Activated T-cell treated with anti-CD3 and anti-CD28 coated beads for 4 hours (primary cell): ENCODE data around the gene ATF7IP2.

Experiments
- DNase-seq: peaks from one replicate; pipeline ENCODE4 v3.0.0-alpha.2; 2020

ATF7IP2 gene

DNA sequence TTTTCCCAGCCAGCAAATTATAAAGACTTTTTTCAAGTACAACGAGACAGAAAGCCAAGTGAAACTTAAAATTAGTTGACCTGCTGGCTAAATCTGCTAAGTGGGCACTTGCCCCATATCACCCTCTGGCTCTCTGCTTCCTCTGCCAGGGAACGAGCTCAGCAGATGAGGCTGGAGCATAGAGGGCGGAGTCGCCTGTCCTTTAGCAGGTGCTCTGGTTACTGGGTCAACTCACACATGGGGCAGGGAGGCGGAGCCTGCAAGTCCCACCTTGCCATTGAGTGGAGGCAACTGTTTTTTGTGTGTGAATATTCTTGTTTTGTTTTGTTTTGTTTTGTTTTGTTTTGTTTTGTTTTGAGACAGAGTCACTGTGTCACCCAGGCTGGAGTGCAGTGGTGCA, 132.0 kb downstream of the ATF7IP2 start:
- no peak for DNase-seq

DNA sequence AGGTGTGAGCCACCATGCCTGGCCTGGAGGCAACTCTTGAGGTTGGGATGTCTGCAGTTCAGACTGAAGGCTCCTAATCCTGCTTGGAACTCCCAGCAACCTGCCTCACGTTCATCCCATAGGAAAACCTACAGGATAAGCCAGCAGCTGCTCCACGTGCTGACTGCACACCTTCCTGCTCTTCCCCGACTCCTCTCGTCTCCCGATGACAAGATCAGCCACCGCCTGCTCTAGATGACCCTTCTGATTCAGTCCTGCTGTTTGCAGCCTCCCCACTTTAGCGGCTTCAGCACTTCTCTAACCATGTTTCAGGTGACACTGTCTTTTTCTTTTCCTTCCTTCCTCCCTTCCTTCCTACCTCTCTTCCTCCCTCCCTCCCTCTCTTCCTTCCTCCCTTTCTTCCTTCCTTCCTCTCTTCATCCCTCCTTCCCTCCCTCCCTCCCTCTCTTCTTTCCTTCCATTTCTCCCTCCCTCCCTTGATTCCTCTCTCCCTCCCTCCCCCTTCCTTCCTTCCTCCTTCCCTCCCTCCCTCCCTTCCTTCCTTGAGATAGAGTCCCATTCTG, 132.7 kb downstream of the ATF7IP2 start:
- no peak for DNase-seq

DNA sequence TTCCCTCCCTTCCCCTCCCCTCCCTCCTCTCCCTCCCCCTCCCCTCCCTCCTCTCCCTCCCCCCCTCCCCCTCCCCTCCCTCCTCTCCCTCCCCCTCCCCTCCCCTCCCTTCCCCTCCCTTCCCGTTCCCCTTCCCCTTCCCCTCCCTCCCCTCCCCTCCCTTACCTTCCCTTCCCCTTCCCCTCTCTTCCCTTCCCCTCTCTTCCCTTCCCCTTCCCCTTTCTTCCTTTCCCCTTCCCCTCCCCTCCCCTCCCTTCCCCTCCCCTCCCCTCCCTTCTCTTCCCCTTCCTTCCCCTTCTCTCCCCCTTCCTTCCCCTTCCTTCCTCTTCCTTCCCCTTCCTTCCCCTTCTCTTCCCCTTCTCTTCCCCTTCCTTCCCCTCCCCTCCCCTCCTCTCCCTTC, 133.4 kb downstream of the ATF7IP2 start:
- DNase-seq: no peak

DNA sequence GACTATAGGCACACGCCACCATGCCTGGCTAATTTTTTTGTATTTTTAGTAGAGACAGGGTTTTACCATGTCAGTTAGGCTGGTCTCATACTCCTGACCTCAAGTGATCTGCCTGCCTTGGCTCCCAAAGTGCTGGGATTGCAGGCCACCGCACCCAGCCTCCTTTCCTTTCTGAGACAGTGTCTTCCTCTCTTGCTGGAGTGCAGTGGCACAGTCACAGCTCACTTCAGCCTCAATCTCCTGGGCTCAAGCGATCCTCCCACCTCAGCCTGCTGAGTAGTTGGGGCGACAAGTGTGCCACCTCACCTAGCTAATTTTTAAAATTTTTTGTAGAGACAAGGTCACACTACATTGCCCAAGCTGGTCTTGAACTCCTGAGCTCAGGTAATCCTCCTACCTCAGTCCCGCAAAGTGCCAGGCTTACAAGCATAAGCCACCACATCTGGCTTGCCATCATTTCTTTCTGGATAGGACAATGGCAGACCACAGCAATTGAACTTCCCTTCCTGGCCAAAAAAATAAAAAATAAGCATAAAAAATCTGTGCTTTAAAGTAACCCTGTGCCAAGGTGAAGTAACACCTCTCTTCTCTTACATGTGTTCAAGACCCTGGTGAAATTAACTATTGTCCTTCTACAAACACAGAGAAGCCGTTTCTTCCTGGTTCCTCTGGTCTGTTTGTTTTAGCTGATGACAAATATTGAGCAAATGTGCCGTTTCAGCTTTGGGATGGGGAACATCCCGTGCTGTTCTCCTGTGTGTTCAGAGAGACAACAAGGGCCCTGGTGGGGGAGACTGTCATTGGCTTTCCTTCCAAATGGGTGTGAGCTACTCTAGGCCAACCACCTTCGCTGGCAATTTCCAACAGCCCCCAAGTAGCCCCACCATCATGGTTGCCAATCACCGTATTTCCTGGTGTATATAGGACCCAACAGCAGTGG, 134.3 kb downstream of the ATF7IP2 start:
- no peak for DNase-seq

DNA sequence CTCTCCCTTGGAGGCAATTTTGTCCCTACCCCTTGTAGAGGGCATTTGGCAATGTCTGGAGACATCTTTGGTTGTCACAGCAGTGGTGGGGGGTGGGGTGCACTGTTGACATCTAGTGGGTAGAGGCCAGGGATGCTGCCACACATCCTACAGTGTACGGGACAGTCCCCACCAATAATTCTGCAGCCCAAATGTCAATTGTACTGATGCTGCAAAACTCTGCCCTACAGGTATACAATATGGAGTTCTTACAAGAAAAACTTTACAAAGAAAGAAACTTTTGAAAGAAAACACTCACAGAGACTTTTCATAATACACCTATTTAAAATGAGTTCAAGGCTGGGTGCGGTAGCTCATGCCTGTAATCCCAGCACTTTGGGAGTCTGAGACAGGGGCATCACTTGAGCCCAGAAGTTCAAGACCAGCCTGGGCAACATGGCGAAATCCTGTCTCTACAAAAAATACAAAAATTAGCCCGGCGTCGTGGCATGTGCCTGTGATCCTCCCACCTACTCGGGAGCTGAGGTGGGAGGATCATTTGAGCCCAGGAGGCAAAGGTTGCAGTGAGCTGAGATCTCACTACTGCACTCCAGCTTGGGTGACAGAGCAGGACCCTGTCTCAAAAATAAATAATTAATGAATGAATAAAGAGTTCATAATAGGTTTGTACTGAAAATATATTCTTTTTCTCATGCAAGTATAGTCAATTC, 135.2 kb downstream of the ATF7IP2 start:
- no peak for DNase-seq

DNA sequence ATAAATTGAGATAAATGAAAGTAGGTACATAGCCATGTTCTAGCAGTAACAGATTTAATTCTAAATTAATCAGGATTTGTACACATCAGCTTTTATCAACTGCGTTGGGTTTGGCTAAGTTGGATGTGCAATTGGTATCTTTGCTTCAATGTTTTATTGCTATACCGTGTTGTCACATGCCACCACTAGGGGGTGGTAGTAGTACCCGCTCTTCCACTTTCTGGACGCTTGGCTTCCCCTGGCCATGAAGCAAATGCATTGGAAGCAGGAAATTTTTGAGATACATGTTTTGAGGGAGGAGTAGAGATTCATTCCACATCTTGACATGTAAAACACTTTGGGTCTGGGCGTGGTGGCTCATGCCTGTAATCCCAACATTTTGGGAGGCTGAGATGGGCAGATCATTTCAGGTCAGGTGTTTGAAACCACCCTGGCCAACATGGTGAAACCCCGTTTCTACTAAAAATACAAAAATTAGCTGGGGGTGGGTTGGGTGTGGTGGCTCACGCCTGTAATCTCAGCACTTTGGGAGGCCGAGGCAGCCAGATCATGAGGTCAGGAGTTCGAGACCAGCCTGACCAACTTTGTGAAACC, 135.9 kb downstream of the ATF7IP2 start:
- peak; percentile 14 for DNase-seq

DNA sequence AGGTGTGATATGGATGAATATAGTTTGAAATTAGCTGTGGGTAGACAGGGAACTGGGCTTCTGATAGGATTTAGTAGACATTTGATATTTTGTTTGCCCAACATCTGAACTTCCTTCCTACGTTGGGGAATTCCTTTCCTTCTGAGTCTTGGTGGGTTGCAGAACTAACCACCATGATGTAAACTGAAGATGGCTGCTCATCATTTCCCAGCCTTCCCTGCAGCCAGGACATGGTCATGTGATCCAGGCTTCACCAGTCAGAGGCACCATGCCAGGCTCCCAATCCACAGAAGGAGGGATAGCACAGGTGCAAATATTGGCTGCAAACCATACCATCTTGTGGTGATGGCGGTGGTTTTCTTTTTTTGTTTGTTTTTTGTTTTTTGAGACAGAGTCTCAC, 137.1 kb downstream of the ATF7IP2 start:
- no peak for DNase-seq

DNA sequence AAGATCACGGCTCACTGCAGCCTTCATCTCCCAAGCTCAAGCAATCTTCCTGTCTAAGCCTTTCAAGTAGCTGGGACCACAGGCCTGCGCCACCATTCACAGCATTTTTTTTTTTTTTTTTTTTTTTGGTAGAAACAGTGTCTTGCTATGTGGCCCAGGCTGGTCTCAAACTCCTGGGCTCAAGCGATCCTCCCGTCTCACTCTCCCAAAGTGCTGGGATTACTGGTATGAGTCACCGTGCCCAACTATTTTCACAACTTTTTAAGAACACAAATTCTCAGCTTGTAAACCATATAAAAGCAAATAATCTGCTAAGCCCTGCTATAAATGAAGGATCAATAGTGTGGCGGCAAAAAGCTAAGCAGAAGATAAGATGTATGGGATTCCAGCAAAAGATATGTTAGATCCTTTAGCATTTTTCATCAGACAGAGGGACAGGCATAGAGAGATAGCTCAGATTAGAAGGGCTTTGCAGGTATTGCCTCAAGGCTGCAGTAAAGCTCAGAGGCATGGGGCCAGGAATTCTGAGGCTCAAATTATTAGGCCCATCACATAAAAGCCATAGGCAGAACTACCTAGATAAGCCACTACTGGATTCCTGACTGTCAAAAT, 139.5 kb downstream of the ATF7IP2 start:
- DNase-seq: no peak

DNA sequence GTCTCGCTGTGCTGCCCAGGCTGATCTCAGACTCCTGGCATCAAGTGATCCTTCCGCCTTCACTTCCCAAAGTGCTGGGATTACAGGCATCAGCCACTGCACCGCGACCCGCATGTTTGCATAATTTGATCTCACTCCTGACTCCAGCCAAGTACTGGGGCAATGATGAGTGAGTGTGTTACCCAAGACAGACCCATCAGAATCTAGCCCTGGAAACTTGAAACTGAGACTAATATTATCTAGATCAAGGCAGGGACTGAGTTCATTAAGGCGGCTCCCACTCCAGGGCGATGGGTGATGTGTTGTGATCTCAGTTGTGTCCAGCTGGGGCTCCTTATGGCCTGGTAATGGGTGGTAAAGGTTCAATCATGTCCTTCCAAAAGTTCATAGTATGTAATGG, 141.1 kb downstream of the ATF7IP2 start:
- DNase-seq: no peak

DNA sequence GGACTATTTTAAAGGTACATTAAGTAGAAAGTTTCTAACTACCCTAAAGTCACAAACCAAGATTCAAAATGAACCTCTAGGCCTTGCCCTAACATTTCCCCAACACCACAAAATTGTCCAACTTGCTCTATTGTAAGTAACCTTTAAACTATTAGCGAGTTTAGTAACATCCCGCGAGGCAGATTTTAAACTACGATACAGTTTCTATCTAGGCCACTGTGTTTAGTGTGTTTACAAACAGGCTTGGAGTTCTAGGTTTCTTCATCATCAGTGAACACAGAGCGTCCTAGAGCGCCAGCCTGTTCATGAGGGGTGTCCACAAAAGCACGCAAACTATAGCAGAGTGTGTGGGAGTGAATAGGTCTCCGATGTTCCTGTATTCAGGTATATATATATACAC, 142.8 kb downstream of the ATF7IP2 start:
- DNase-seq: no peak

DNA sequence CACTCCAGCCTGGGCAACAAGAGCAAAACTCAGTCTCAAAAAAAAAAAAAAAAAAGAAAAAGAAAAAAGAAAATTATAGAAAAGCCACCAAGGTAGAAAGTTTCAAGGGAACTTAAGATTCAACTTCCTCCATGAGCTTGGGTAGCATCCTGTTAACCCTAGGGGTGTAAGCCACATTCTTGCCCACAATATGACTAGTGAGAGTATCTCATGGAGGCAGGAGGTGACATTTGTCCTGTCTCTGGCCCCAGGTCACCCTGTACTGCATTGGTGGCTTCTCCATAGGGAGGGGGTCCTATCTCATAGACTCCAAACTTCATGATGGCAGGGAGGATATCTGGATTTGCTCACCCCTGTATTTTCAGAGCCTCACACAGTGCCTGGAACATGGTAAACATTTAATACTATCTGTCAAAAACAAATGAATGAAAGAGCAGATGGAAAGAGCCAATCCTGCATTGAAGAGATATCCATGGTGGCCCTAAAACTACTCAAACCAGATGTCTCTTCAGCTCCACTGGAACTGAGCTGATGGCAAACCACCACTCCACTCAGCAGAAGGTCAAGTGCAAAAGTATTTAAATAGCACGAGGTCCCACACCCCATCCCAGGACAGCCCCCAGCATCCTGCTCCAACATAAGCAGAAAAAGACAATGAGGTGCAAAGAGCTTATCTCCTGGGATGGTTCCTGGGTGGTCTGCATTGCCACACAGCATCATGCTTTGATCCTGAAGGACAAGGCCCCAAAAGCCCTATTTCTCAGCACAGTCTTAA, 144.2 kb downstream of the ATF7IP2 start:
- DNase-seq: no peak

DNA sequence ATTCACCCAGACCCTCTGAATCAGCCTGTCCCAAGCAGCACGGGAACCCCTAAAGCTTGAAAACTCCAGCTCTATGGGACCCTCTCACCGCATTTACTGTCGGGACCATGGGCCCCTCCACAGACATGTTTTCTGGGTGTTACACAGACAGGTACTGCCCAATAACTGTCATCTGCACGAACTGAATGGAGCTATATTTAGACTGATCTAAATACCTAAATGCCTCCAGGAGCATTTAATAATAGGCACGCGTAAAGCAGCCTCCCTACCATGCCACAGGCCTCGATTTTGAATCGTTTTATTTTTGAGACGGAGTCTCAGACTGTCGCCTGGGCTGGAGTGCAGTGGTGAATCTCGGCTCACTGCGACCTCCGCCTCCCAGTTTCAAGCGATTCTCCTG, 144.8 kb downstream of the ATF7IP2 start:
- no peak for DNase-seq

DNA sequence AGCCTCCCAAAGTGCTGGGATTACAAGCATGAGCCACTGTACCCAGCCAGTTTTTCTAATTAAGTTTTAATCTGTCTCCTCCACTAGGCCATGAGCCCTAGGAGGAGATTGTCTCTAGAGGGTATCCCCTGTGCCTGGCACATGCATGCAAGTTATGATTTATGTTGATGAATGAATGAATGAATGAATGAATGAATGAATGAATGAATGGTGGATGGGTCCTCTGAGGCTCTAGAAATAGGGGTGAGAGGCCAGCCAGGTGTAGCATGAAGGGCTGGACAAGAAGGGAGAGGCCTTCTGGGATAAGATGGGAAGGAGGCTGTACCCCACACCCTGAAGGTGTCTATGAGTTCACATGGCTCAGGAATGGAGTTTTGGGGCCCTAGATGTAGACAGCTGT, 145.7 kb downstream of the ATF7IP2 start:
- no peak for DNase-seq
